HG03097 (cell line): ENCODE measurements around the gene PRSS57.

Source experiments
- ATAC-seq: cut with Tn5 transposase; IDR thresholded peaks from one replicate; pipeline ENCODE4 v1.9.1; 2021; ENCODE audit not compliant: unreplicated experiment, low FRiP score

Gene PRSS57

DNA sequence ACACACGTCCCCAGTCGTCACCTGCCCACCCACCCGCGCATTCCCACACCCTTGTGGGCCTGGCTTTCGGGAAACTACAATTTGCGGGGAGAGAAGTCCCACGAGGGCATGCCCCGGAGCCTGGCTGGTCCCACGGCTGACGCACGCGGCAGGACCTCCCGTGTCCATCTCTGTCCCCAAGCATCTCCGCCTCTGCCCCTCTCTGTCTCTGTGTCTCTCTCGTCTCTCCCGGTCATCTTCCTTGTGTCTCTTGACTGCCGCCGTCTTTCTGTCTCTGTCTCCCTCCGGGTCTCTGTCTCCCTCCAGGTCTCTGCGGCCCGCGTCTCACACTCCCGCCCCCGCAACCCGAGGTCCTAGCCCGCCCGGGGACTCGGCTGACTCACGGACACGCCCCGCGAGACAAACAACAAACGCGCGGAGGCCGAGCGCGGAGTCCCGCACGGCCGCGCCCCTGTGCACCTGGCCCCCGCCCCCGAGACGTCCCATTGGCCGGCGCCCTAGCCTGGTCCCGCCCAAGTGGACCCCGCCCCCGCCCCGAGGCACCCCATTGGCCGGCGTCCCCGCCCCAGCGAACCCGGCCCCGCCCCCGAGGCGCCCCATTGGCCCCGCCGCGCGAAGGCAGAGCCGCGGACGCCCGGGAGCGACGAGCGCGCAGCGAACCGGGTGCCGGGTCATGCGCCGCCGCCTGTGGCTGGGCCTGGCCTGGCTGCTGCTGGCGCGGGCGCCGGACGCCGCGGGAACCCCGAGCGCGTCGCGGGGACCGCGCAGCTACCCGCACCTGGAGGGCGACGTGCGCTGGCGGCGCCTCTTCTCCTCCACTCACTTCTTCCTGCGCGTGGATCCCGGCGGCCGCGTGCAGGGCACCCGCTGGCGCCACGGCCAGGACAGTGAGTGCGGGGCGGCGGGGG is 55.7 kb downstream of the PRSS57 start, which contains the start of gene FGF22:
FGF22 (plus strand) TSS at position 627 of the 908 bp plus-strand sequence; CDS start at position 674, 47 bp downstream.
- ATAC-seq, result no peak

GRCh38 chr19:638906-639252 is 56.4 kb downstream of the PRSS57 start:
- no peak for ATAC-seq
